ENCODE measurements around the gene SIAH2. TPM values are rescaled to one million over a fixed set of nuclear protein-coding genes. Genes with fewer than 3 reads are reported as not detected.

SIAH2 gene
- total RNA-seq, 1 donor = 22.5 TPM

DNA sequence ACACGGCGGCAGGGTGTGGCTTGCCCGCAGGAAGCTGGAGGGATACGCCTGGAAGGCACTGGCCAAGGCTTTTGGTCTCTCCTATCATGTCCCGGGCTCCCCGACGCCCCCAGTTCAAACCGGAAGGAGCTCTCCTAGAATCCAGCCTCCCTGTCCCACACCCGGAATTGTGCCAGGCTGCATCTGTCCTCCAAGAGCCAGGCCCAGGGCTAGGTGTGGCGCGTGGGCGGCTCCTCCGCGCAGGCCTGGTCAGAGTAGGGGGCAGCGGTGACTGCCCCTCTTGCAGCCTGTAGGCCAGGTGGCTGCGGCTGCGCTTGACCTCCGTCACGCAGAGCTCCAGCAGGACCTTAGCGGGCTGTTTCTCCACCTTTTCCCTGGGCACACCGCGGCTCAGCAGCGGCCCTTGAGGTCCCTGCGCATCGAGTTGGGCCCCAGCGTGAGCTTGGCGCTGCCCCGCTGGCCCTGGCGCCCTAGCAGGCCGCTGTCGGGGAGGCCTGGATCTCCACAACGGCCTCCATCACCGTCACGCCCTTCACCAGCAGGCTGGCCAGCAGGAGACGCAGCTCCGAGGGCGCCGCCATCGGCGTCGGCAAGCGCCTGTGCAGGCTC is 15.9 kb upstream of the SIAH2 start:
- H3K4me3 ChIP-seq (ENCODE audit: low read depth, low read length) = no peak overlapping the region
- DNase-seq (ENCODE audit: low read depth) = no peak
- TF ChIP-seq, protein P1, sequence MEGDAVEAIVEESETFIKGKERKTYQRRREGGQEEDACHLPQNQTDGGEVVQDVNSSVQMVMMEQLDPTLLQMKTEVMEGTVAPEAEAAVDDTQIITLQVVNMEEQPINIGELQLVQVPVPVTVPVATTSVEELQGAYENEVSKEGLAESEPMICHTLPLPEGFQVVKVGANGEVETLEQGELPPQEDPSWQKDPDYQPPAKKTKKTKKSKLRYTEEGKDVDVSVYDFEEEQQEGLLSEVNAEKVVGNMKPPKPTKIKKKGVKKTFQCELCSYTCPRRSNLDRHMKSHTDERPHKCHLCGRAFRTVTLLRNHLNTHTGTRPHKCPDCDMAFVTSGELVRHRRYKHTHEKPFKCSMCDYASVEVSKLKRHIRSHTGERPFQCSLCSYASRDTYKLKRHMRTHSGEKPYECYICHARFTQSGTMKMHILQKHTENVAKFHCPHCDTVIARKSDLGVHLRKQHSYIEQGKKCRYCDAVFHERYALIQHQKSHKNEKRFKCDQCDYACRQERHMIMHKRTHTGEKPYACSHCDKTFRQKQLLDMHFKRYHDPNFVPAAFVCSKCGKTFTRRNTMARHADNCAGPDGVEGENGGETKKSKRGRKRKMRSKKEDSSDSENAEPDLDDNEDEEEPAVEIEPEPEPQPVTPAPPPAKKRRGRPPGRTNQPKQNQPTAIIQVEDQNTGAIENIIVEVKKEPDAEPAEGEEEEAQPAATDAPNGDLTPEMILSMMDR (IDR thresholded peaks at IDR 0.05; ENCODE audit: insufficient read depth, low read length) = no peak

DNA sequence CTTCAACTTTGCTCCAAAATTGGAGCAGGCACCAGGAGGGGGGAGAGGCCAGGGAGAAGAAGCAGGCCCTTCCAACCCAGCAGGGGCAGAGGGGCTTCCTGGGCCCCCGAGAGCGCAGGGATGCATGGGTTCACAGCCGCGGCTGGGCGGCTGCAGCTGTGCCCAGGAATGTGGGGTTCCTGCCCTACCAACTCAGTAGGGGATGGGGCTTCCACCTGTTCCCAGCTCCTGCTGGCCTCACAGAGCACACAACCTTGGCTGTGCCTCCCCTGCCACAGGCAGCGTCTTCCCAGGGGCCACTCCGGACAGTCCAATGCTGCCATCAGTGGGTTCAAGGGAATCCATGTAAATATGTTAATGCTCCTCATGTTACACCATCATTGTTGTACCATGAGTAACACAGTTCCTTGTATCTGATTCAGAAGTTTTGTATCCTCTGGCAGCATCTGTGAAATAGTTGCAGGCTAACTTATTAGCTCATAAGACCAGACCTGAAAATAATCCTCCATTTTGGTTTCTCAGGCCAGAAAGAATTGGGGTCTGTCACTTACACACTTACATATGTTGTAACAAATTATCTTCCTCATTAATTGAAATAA is 12.1 kb upstream of the SIAH2 start:
- DNase-seq (ENCODE audit: low read depth) = peak; percentile 53
- H3K4me3 ChIP-seq (ENCODE audit: low read depth, low read length) = no peak overlapping the region
- TF ChIP-seq, protein P1 (IDR thresholded peaks at IDR 0.05; ENCODE audit: insufficient read depth, low read length) = no peak

DNA sequence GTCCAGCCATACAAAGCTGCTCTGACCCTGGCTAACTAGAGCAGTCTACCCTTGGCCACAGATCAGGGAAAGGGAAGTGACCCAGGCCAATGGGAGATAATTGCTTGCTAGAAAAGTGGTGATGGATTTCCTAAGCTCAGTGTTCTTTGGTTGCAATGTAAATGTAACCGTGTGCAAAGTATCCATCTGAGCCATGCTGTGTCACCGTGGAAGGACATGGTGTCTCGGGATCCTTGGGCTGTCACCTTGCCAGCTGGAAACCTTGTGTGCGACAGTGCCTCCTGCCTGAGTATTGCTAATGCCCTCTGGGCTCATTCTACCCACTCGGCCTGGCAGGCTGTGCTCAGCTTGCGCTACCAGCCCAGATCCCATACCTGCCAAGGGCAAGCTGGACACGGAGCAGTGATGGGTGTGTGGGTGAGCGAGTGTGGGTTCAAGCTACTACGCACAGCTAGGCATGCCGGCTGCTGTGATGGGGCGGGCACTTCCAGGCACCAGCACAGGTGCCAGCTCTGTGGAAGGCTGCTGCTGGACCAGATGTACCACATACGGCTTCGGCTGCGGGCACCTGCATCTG is 10.7 kb upstream of the SIAH2 start:
- TF ChIP-seq, protein P1 (IDR thresholded peaks at IDR 0.05; ENCODE audit: insufficient read depth, low read length) = no peak
- no peak overlapping the region for H3K4me3 ChIP-seq (ENCODE audit: low read depth, low read length)
- DNase-seq (ENCODE audit: low read depth) = no peak

DNA sequence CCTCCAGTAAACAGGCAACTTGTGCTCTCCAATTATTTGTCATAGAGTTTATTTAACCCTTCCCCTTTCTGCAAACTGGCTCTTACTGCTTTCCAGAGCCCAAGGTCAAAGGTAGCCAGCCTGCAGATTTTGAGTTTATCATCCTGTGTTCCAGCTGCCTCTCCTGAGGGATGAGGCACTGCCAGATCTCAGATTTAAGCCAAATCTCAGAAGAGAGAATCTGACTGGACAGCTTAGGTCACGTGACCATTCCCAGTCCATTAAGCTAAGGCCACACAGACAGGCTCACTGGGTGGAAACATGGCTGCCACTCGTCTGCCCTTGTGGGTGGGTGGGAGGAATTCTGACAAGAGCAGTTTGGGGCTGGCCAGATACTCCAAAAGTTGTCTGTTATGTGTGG is 8.6 kb upstream of the SIAH2 start:
- no peak for DNase-seq (ENCODE audit: low read depth)
- no peak overlapping the region for H3K4me3 ChIP-seq (ENCODE audit: low read depth, low read length)
- TF ChIP-seq, protein P1 (IDR thresholded peaks at IDR 0.05; ENCODE audit: insufficient read depth, low read length) = no peak

DNA sequence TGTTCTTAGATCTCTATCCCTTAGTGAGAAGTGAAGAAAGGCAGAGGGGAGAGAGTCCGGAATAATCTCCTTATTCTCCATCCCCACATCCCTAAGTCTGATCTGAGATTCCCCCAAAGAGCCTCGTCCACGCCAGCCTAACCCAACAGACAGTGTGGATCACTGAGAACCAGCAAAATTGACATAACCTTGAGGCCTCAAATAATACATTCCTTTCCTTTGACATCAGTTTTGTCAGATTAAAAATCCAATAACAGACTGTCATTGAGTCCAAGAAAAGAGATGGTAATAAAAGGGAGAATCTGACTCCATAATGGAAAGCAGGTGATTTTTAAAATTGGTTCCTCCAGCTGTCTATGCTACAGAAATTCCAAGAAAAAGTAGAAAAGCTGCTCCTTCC is 7.7 kb upstream of the SIAH2 start:
- TF ChIP-seq, protein P1 (IDR thresholded peaks at IDR 0.05; ENCODE audit: insufficient read depth, low read length) = no peak

DNA sequence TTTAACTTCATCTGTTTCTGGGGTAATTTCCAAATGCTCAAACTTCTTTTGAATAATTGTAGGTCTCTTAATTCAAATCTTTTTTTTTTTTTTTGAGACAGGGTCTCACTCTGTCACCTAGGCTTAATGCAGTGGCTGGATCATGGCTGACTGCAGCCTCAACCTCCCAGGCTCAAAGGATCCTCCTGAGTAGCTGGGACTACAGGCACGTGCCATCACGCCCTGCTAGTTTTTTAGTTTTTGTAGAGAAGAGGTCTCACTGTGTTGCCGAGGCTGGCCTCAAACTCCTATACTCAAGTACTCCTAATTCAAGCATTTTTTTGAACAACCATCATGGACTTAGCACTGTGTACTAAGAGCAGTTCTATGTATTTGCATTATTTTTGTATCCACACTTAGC is 3.8 kb upstream of the SIAH2 start:
- no peak overlapping the region for H3K4me3 ChIP-seq (ENCODE audit: low read depth, low read length)
- TF ChIP-seq, protein P1 (IDR thresholded peaks at IDR 0.05; ENCODE audit: insufficient read depth, low read length) = no peak
- DNase-seq (ENCODE audit: low read depth) = no peak

More for the DNA sequence above, 7.7 kb upstream of the SIAH2 start:
- H3K4me3 ChIP-seq (ENCODE audit: low read depth, low read length) = no peak overlapping the region
- DNase-seq (ENCODE audit: low read depth) = no peak

All from fibroblast of the aortic adventitia (primary cell).